IMR-90 (cell line): ENCODE results near the gene CNIH2. TPM values are rescaled to one million over a fixed set of nuclear protein-coding genes. Genes with fewer than 3 reads are reported as not detected.
A peak's percentile ranks its signal among the peaks of the same experiment; 100 is the strongest.

ENCODE experiments used
- ATAC-seq: fragments of 200-7000 bp; cut with Tn5 transposase; 2 replicates; pipeline ENCODE4 v1.9.1; 2020; ENCODE audit warnings: low read depth, mild to moderate bottlenecking, moderate library complexity
- BruUV-seq: library from RNA; stranded (reverse); fragments of 400-500 nt; replicated peaks from 2 replicates; lab custom pipeline; 2021; lab: Mats Ljungman, UMichigan
- CTCF ChIA-PET: fragments of 300-600 bp; formaldehyde crosslinking; extraction: SDS; loops from one replicate; lab custom pipeline; 2021; ENCODE audit warnings: antibody characterized with exemption; lab: Yijun Ruan, JAX
- POLR2A ChIA-PET: fragments of 300-600 bp; sonication (Branson Sonifier 250); formaldehyde crosslinking; loops from one replicate; lab custom pipeline; 2022; ENCODE audit warnings: antibody characterized with exemption; ENCODE audit not compliant: unreplicated experiment; lab: Charles Lee
- DNase-seq: peaks from one replicate; pipeline ENCODE4 v3.0.0; 2013
- H2AFZ ChIP-seq: replicated peaks from 2 replicates; pipeline ENCODE3; 2013; ENCODE audit warnings: low read length, mild to moderate bottlenecking; ENCODE audit not compliant: poor library complexity
- H2AK5ac ChIP-seq: 2 replicates; pipeline ENCODE4 v1.6.1; 2013; ENCODE audit warnings: low read depth, low read length, inconsistent platforms
- H2AK9ac ChIP-seq: replicated peaks from 2 replicates; pipeline ENCODE3; 2013; ENCODE audit warnings: mild to moderate bottlenecking, low read depth, low read length, moderate library complexity; ENCODE audit not compliant: poor library complexity
- H2BK120ac ChIP-seq: 2 replicates; pipeline ENCODE4 v1.6.1; 2013; ENCODE audit warnings: low read depth, low read length, inconsistent platforms
- H2BK15ac ChIP-seq: 3 replicates; pipeline ENCODE4 v1.6.1; 2013; ENCODE audit warnings: low read depth, low read length, inconsistent platforms
- H2BK20ac ChIP-seq: 2 replicates; pipeline ENCODE4 v1.6.1; 2013; ENCODE audit warnings: low read depth, mild to moderate bottlenecking, inconsistent platforms, low read length, moderate library complexity
- H2BK5ac ChIP-seq: 2 replicates; pipeline ENCODE4 v1.6.1; 2013; ENCODE audit warnings: mild to moderate bottlenecking, low read depth, low read length, inconsistent platforms; ENCODE audit not compliant: poor library complexity, severe bottlenecking
- H3K14ac ChIP-seq: replicated peaks from 2 replicates; pipeline ENCODE4 v1.6.1; 2013; ENCODE audit warnings: low read depth, low read length, inconsistent platforms
- H3K18ac ChIP-seq: 2 replicates; pipeline ENCODE4 v1.6.1; 2013; ENCODE audit warnings: low read depth, low read length, control low read depth
- H3K23ac ChIP-seq: 2 replicates; pipeline ENCODE4 v1.6.1; 2013; ENCODE audit warnings: low read depth, low read length, inconsistent platforms
- H3K27ac ChIP-seq: 2 replicates; pipeline ENCODE4 v1.5.1; 2013; ENCODE audit warnings: mild to moderate bottlenecking, control low read depth, low read length; ENCODE audit not compliant: insufficient read depth
- H3K27me3 ChIP-seq: 2 replicates; pipeline ENCODE4 v1.6.1; 2013; ENCODE audit warnings: low read length; ENCODE audit not compliant: control insufficient read depth, insufficient read depth
- H3K36me3 ChIP-seq: 2 replicates; pipeline ENCODE4 v1.6.1; 2013; ENCODE audit warnings: low read length, mixed read lengths; ENCODE audit not compliant: control insufficient read depth, insufficient read depth
- H3K4ac ChIP-seq: 2 replicates; pipeline ENCODE4 v1.6.1; 2013; ENCODE audit warnings: low read depth, low read length, inconsistent platforms
- H3K4me1 ChIP-seq: 2 replicates; pipeline ENCODE4 v1.6.1; 2013; ENCODE audit warnings: low read length, mixed read lengths; ENCODE audit not compliant: control insufficient read depth, insufficient read depth
- H3K4me2 ChIP-seq: 2 replicates; pipeline ENCODE4 v1.6.1; 2013; ENCODE audit warnings: low read depth, mild to moderate bottlenecking, control low read depth, low read length, moderate library complexity
- H3K4me3 ChIP-seq: 2 replicates; pipeline ENCODE4 v1.5.1; 2013; ENCODE audit warnings: low read depth, mild to moderate bottlenecking, control low read depth, low read length, moderate library complexity; ENCODE audit not compliant: insufficient read depth
- H3K56ac ChIP-seq: 2 replicates; pipeline ENCODE4 v1.6.1; 2013; ENCODE audit warnings: low read length, inconsistent platforms; ENCODE audit not compliant: insufficient read depth; ENCODE audit errors: extremely low read depth
- H3K79me1 ChIP-seq, 2 experiments: 2 replicates each; pipeline ENCODE4 v1.6.1; 2013; ENCODE audit warnings: low read length in 2 of 2, inconsistent platforms in 1 of 2, low read depth in 1 of 2
- H3K9ac ChIP-seq: 2 replicates; pipeline ENCODE4 v1.6.1; 2013; ENCODE audit warnings: low read depth, low read length, control low read depth
- H3K9me1 ChIP-seq: 2 replicates; pipeline ENCODE4 v1.6.1; 2013; ENCODE audit warnings: low read length, inconsistent platforms; ENCODE audit not compliant: insufficient read depth
- H3K9me3 ChIP-seq: 2 replicates; pipeline ENCODE4 v1.6.1; 2013; ENCODE audit warnings: low read length; ENCODE audit not compliant: control insufficient read depth, insufficient read depth
- H4K20me1 ChIP-seq: 2 replicates; pipeline ENCODE4 v1.6.1; 2013; ENCODE audit warnings: low read length, inconsistent platforms; ENCODE audit not compliant: insufficient read depth
- H4K5ac ChIP-seq: 2 replicates; pipeline ENCODE4 v1.6.1; 2013; ENCODE audit warnings: mild to moderate bottlenecking, low read depth, low read length, control low read depth
- H4K8ac ChIP-seq, 2 experiments: 2 replicates each; pipeline ENCODE4 v1.6.1; 2013; ENCODE audit warnings: low read depth in 2 of 2, low read length in 2 of 2, control low read depth in 1 of 2, inconsistent platforms in 1 of 2
- H4K91ac ChIP-seq: 2 replicates; pipeline ENCODE4 v1.6.1; 2013; ENCODE audit warnings: low read depth, low read length, inconsistent platforms; ENCODE audit not compliant: insufficient read depth
- BHLHE40 ChIP-seq: fragments of 150-350 bp; IDR thresholded peaks from 2 replicates; pipeline ENCODE4 v1.6.1; 2016; ENCODE audit warnings: mild to moderate bottlenecking, low read depth, low read length
- CHD1 ChIP-seq: IDR thresholded peaks from 2 replicates; pipeline ENCODE4 v1.6.1; 2012; ENCODE audit warnings: low read depth, low read length, improper control_type of control experiment
- ELK1 ChIP-seq: fragments of 150-350 bp; IDR thresholded peaks from 2 replicates; pipeline ENCODE4 v1.6.1; 2016; ENCODE audit warnings: low read depth, mild to moderate bottlenecking, low read length, moderate library complexity, borderline replicate concordance
- MAZ ChIP-seq: IDR thresholded peaks from 2 replicates; pipeline ENCODE4 v1.6.1; 2012; ENCODE audit warnings: low read depth, mild to moderate bottlenecking, low read length, improper control_type of control experiment, moderate library complexity, borderline replicate concordance
- MXI1 ChIP-seq: IDR thresholded peaks from 2 replicates; pipeline ENCODE4 v1.6.1; 2012; ENCODE audit warnings: low read depth, mild to moderate bottlenecking, low read length, moderate library complexity, borderline replicate concordance
- NFE2L2 ChIP-seq: fragments of 150-350 bp; IDR thresholded peaks from 2 replicates; pipeline ENCODE4 v1.6.1; 2016; ENCODE audit warnings: low read depth, mild to moderate bottlenecking, low read length
- POLR2A ChIP-seq: IDR thresholded peaks from 2 replicates; pipeline ENCODE4 v1.6.1; 2012; ENCODE audit warnings: mild to moderate bottlenecking, low read depth, low read length
- RAD21 ChIP-seq: IDR thresholded peaks from 2 replicates; pipeline ENCODE4 v1.6.1; 2012; ENCODE audit warnings: low read length, improper control_type of control experiment
- RCOR1 ChIP-seq: IDR thresholded peaks from 2 replicates; pipeline ENCODE4 v1.6.1; 2012; ENCODE audit warnings: mild to moderate bottlenecking, low read length, improper control_type of control experiment; ENCODE audit not compliant: insufficient replicate concordance
- RFX5 ChIP-seq: IDR thresholded peaks from 2 replicates; pipeline ENCODE4 v1.8.0; 2012; ENCODE audit warnings: low read depth, mild to moderate bottlenecking, low read length, moderate library complexity
- SMC3 ChIP-seq: fragments of 150-350 bp; IDR thresholded peaks from 2 replicates; pipeline ENCODE4 v1.6.1; 2016; ENCODE audit warnings: low read depth, mild to moderate bottlenecking, antibody characterized with exemption, low read length, moderate library complexity
- USF2 ChIP-seq: fragments of 150-350 bp; IDR thresholded peaks from 2 replicates; pipeline ENCODE4 v1.6.1; 2017; ENCODE audit warnings: mild to moderate bottlenecking, antibody characterized with exemption, low read length, low read depth
- WGBS, 2 experiments: methylation state at CpG; one replicate each; pipeline versions ENCODE4 v1.1.5 to v1.1.7; 2013; ENCODE audit warnings: missing lambda C conversion rate in 2 of 2; ENCODE audit not compliant: insufficient read length in 1 of 2; ENCODE audit errors: extremely low coverage in 2 of 2; 5-methylcytosine and 5-hydroxymethylcytosine counted together
- dilution Hi-C: fragments of 300-500 bp; cut with HindIII; formaldehyde crosslinking; loops from one replicate; pipeline ENCODE4 v1.14.3; 2018; ENCODE audit warnings: low sequenced_read_pairs; ENCODE audit not compliant: unreplicated experiment
- in situ Hi-C: fragments of 300-500 bp; cut with MboI; formaldehyde crosslinking; loops from 3 replicates; pipeline ENCODE4 v1.14.3; 2019; ENCODE audit warnings: low sequenced_read_pairs, inconsistent platforms, mixed read lengths
- intact Hi-C: fragments of 100-400 bp; cut with micrococcal nuclease; formaldehyde crosslinking; loops from 2 replicates; pipeline ENCODE4 v1.10.0; 2022
- polyA plus RNA-seq, 3 experiments: library from polyadenylated mRNA; depleted of rRNA; stranded (reverse); fragments of >200 nt; gene quantifications; 2 replicates each; pipeline ENCODE4 v1.2.3, GENCODE V29; 2012; ENCODE audit warnings: low replicate concordance in 1 of 3
- total RNA-seq: library from RNA; depleted of rRNA; stranded (reverse); fragments of >200 nt; gene quantifications from 2 replicates; pipeline ENCODE4 v1.2.3, GENCODE V29; 2012

The CNIH2 gene
- total and polyA plus RNA-seq, 2 of the 4 experiments (the other 2 are of a cell fraction), result 0.54 to 3.4 TPM

- Histone ChIP-seq H3K4me3 (no peak overlapping the region), H2AK9ac (peak overlapping the region; percentile 100), H3K9ac (peak overlapping the region; percentile 63), H4K20me1 (no peaks in the 10 kb centered on the region), H3K18ac (peak overlapping the region; percentile 95), H2BK120ac (peak overlapping the region; percentile 100), H3K56ac (peak overlapping the region; percentile 90), H3K27me3 (no peaks in the 10 kb centered on the region), H2AFZ (peak overlapping the region; percentile 94), H4K8ac (peak overlapping the region; percentile 81 to 100), H2BK20ac (peak overlapping the region; percentile 100), H3K36me3 (peaks cover 5% of the 10 kb centered on the region), H3K27ac (peak overlapping the region; percentile 95), H3K23ac (peak overlapping the region; percentile 100), H4K5ac (peak overlapping the region; percentile 96), H3K4ac (peak overlapping the region; percentile 100), H3K79me1 (peaks cover 0 to 38% of the 10 kb centered on the region in 2 experiments; a peak in 3 of 4 replicates), H2BK5ac (peak overlapping the region; percentile 100), H3K4me1 (peaks cover 43% of the 10 kb centered on the region), H2BK15ac (peak overlapping the region; percentile 100; the same call in 2 of the 3 replicates), H3K14ac (peak overlapping the region; percentile 100), H3K9me1 (peaks cover 29% of the 10 kb centered on the region), H2AK5ac (peak overlapping the region; percentile 100), H4K91ac (peak overlapping the region; percentile 100), H3K9me3 (no peaks in the 10 kb centered on the region), H3K4me2 (peak overlapping the region; percentile 33)
- WGBS, 2 experiments, result 57% methylated on average over 9 of the region's 10 CpGs; no CpG with 5 or more reads in 1 of the 2 experiments
- no TSS peak for BruUV-seq
- DNase-seq (peak; percentile 64), ATAC-seq (peak; percentile 64)
- POLR2A ChIA-PET, result interaction anchor here (0.9 to 1.1 kb wide), 6 partner anchors 8 to 38 kb away, joined by 3 to 18 read pairs (median 4); partner anchors contain the start of genes CD248, RIN1 and YIF1A
- dilution Hi-C loops (no loop called here), in situ Hi-C loops (no loop called here), intact Hi-C loops (loop anchor here (1.0 kb wide), 3 partner anchors 15 to 105 kb away; partner anchors contain the start of gene YIF1A)
- CTCF ChIA-PET, result interaction anchor here (0.6 to 1.0 kb wide), 4 partner anchors 14 to 62 kb away, joined by 4 read pairs; no protein-coding TSS in a partner anchor
- TF ChIP-seq BHLHE40 (no peak), ELK1 (no peak), RCOR1 (no peak), USF2 (no peak), POLR2A (0 out of 2 replicates have a peak, but pooled peaks have one; percentile 23), MXI1 (no peak), MAZ (peak; percentile 53; the same call in 1 of the 2 replicates), CHD1 (no peak), RFX5 (no peak), NFE2L2 (no peak), SMC3 (no peak), RAD21 (peak; percentile 27; the same call in 1 of the 2 replicates)
Measured at GRCh38 chr11:66327171-66328030, 49.4 kb downstream of the CNIH2 start.
